GM19328 (cell line): ENCODE results near the gene DPEP1.
"Not testable (repeated sequence)": the region's sequence is repeated elsewhere in the genome, so short reads cannot be mapped to it uniquely, and the experiment has no call there.

ENCODE experiments used
- ATAC-seq: cut with Tn5 transposase; IDR thresholded peaks from one replicate; pipeline ENCODE4 v1.9.1; 2021; ENCODE audit warnings: mild to moderate bottlenecking, moderate library complexity; ENCODE audit not compliant: unreplicated experiment

DPEP1 gene

DNA sequence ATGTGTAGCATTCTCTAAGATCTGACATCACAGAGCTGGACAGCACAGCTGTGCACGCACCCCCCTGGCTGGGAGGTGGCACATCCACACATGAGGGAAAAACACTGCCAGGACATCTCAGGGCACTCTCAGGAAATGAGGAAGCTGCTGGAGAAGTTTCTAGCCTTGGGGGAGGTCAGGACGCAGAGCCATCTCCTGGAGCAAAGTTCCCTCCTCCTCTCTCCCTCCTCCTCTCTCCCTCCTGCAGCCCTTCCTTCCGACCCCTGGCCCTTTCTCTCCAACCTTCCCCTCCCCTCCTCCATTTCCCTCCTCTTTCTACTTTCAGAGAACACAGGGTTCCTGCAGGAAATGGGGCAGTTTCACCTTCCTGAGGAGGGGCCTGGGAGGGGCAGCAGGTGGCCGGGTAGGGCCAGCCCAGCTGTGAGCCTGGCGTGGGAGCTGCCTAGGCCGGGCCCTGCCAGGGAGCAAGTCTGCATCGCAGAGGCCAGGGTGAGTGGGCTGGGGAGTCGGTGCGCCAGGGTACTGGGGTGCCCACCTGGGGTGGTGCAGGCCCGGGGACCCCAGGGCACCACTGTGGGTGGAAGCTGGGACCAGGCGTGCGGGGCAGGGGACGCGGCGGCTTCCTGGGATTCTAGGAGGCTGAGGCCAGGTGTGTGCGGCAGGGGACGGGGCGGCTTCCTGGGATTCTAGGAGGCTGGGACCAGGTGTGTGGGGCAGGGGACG, at the start of gene DPEP1:
DPEP1 (plus strand) TSS at position 412 of the 723 bp plus-strand sequence. CDS start 16,769 bp downstream, outside the sequence.
- no peak for ATAC-seq

- ATAC-seq = no peak
These were observed 48.8 kb upstream of the DPEP1 start for GRCh38 chr16:89564476-89565255.

GRCh38 chr16:89565256-89565505, 48.3 kb upstream of the DPEP1 start:
- ATAC-seq = no peak

DNA sequence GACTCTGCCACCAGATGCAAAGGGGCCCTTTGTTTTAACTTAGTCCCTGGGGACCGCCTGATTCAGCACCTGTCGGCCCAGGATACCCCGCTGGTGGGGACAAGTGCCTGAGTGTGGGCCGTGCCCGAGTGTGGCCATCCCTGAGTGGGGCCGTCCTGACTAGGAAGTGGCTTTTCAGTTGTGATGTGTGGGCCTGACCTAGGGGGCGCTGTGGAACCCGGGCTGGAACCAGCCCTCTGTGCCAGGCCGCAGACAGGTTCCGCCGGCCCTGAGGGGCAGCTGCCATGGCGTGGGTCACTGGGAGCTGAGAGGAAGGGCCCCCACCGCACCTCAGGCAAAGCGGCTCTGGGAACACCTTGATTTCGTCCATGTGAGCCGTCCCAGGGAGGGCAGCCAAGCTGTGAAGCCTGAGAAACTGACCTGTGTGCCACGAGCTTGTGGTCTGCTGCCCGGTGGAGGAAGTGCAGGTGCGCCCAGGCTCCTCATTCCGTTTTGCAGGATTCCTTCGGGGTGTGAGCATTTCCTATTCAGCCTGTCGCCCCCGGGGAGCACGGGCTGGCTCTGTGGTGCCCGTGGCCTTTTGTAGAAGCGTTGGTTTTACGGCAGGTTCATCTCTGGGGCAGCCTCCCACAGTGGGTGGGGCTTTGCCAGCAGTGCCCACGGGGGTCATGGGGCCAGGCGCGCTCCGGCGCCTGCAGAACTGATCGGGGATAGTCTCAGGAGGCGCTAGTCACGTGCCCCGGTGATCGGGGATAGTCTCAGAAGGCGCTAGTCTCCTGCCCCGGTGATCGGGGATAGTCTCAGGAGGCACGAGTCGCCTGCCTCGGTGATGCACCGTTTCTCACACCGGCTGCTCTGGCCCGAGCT, 47.7 kb upstream of the DPEP1 start:
- ATAC-seq = no peak

DNA sequence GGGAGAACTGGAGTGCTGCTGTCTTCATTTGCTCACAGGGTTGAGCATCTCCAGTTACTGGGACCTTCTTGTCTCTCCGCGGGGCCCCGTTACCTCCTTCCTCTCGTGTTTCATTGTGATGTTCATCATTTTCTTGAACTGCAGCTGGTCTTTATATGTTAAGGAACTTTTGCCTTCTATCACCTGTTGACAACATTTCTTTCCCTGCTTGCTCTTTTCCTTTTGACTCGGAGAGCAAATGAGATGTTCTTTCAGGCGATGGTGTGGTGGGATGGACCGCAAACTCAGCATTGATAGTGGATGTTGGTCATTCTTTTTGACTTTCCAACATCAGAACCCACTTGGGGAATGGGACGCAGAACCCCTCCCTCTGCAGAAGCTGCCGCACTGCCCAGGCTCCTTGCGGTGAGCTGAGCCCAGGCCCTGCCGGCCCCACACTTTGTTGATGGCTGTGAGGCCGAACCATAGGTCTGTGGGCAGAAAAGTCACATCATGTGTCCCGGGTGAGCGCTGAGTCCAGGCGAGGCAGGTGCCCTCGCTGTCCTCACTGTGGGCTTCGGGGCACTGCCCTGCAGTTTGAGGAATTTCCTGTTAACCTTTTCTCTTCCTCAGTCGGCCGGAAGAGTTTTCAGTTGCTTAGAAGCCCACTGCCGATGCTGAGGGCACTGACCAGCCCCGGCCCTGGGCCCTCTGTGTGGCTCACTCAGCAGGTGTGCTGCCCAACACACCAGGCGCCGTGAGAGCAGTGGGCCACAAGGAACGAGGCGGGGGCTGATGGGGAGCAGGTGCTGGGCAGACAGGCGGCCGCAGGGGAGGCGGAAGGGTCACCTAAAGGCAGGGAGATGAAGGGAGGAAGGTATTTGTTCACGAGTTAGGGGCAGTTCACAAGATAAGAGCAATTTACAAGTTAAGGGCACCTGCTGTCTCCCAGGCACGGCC, 45.5 kb upstream of the DPEP1 start:
- ATAC-seq = no peak

DNA sequence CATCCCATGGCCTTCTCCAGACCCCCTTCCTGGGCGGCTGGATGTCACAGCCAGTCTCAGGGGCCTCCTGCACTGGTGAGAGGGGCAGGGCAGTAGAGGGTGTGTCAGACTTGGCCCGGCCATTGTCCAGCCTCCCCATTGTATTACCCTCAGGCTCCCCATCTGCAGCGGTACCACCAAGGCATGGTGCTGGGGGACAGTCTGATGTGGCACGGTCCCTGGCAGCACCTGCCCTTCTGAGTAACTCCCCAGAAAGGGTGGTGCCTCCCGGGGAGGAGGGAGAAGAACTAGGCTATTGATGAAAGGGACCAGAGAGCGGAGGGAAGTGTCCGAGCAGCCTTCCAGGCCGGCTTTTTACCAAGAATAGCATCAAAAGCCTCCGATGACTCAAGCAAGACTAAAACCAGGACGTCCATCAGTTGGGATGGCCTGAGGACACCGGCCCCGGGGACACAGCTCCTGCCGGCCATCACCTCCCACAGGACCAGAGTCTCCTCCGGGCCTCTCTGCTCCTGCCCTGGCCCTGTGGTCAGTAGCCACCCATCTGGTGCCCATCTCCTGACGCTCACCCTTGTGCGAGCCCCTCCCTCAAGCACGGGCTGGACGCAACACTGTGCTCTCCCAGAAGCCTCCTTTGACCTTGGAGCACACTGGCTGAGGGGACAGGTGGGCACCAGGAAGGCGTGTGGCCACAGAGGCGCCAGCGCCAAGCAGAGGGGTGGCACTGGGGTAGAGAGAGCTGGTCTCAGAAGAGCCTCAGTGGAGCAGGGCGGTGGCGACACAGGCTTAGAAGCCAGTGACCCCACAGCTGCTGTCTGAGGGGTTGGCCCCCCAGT, 43.7 kb upstream of the DPEP1 start:
- no peak for ATAC-seq

DNA sequence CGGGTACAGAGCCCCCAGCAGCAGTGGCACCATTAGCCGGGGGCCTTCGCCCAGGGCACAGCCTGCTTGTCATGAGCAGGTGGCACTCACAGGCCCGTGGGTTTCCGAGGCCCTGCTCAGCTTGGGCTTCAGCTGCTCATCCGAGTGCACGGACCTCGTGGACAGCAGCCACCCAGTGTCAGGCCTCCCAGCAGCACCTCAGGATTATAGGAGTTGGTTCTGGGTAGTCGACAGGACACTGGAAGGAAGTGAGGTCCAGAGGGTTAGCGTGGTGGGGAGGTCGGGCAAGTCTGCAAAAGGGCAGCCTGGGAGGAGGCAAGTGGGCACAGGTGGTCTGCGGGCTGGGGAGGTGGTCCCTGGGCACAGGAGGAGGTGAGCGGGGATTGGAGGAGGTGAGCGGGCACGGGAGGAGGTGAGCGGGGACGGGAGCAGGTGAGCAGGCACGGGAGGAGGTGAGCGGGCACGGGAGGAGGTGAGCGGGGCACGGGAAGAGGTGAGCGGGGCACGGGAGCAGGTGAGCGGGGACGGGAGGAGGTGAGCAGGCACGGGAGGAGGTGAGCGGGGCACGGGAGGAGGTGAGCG, 43.0 kb upstream of the DPEP1 start:
- ATAC-seq = no peak

GRCh38 chr16:89570983-89571598, 42.4 kb upstream of the DPEP1 start:
- ATAC-seq = not testable (repeated sequence)

DNA sequence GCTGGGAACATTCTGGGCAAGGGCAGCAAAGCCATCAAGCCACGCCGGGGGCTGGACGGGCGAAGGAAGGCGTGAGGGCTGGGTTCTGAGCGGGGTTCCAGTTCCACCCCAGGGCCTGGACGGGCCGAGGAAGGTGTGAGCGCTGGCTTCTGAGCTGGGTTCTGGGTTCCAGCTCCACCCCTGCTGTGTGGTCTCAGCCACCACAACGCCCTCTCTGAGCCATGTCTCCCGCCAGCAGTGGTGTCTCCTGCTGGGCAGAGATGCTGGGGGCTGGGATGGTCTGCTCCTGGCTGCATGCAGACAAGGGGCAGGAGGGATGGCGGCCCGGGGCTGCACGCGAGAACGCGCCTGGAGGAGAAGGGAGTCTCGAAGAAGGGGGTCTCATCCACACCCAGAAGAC, 41.8 kb upstream of the DPEP1 start:
- ATAC-seq = no peak

DNA sequence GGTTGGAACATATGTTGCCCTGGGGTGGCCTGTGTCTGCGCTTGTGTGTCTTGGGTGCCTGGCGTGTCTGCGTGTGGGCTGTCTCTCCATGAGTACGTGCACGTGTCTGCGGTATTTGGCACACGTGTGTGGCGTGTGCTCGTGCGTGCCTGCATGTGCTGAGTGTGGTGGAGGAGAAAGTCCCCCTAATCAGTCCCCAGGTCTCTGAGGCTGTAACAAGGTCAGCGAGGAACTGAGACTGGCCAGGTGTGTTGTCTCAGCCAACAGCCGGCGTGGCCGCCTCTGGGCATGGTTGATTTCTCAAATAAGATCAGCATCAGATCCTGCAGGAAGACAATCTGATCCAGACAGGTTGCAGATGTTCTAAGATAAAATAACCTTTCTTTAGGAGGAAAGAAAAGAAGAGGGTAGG, 41.4 kb upstream of the DPEP1 start:
- no peak for ATAC-seq

- no peak for ATAC-seq
These were observed 40.8 kb upstream of the DPEP1 start for GRCh38 chr16:89572485-89573205.

- no peak for ATAC-seq
These were observed 39.4 kb upstream of the DPEP1 start for GRCh38 chr16:89573826-89574680.

DNA sequence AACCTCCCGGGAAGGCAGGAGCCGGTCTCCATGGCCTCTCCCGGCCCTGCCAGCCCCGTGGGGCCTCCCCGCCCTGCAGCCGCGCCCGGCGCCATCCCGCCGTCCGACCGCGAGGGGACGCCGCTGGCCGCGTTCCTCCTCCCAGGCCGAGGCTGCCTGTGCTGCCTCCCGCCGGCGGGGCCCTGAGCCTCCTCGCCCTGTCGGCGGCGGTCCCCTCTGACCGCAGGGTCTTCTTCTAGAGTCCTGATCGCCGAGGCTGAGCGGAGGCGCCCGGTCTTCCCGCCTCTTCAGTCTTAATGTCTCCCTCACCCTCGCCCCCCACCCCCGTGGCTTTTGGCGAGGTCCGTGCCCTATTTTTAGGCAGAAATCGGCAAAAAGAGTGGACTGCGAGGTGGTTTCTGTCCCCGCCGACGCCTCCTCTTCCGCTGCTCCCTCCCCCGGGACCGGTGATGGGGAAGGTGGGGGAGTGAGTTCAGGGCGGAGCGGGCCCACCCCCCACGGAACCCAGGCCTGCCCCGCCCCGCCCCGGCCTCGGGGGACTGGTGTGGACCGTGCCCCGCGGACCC, 38.7 kb upstream of the DPEP1 start:
- no peak for ATAC-seq

GRCh38 chr16:89575247-89576152, 37.9 kb upstream of the DPEP1 start, which contains the start of gene CPNE7:
Gene CPNE7, plus strand, starts transcription at chr16:89575758. Its CDS starts 140 bp downstream, at chr16:89575898.
- no peak for ATAC-seq

- no peak for ATAC-seq
These were observed 37.0 kb upstream of the DPEP1 start for GRCh38 chr16:89576153-89577054.
